ENCODE data around the gene CFAP410.

CFAP410 gene

GRCh38 chr21:44282370-44282769 lies 56.8 kb downstream of the CFAP410 start:
- no peak for DNase-seq

DNA sequence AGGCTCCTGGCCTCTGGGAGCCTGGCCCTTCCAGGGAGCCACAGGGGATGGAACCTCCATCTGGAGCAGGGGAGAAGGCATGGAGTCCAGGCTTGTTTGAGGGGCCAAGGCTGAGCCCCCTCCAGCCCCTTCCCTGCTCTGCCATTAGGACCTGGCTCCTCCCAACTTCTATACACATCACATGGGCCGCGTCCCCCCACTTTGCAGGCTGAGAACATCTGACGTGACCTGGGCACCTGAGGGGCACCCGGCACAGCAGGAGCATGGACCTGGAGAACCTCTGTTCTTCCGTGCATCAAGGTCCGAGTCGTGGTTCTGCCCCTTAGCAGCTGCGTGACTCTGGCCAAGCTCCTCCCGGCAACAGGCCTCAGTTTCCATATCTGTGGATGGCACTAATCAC lies 57.4 kb downstream of the CFAP410 start:
- no peak for DNase-seq

DNA sequence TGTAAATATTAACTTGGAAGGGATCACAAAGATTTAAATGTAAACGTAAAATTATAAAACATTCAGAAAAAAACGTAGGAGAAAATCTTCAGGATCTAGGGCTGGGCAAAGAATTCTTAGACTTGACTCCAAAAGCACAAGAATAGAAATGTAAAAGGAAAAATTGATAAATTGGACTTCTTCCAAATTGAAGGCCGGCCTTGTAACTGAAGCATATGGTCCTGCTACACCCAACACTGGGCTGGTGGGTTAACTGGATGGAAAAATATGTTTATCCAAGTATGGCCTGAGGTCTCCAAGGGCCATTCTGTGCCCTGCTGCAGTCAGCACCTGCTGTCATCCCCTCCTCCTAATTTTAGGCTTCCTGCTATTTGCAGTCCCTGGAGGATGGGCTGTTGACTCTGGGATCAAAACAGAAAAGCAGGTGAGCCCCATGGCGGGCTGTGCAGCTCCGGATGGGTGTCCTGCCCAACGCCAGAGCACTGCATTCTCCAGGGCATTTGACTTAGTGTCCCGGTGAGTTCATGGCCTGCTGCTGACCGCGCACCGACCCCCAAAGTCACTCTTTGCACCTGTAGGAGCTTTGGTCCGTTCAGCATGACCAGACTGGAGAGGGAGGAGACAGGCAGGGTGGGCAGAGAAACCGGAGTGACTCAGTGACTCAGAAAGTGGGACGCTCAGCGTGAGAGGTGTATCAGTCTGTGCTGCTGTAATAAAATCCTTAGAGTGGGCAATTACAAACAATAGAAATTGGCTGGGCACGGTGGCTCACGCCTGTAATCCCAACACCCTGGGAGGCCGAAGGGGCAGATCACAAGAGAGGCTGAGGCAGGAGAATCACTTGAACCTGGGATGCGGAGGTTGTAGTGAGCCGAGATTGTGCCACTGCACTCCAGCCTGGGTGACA lies 59.6 kb downstream of the CFAP410 start:
- DNase-seq: no peak
